T-helper 2 cell treated with Interferon-gamma antibody and Interleukin-4, amounts not matched to agents 5 μg/mL and 100 μg/mL, for 36 hours (primary cell): ENCODE results near the gene ATRNL1.
"Not testable (repeated sequence)": the region's sequence is repeated elsewhere in the genome, so short reads cannot be mapped to it uniquely, and the experiment has no call there.

Experiments used
- DNase-seq: peaks from one replicate; pipeline ENCODE4 v3.0.0; 2021; ENCODE audit warnings: low spot score
- H3K27ac Mint-ChIP-seq: one replicate; pipeline ENCODE4 v1.8.0; 2021; ENCODE audit warnings: mild to moderate bottlenecking, mixed read lengths
- H3K27me3 Mint-ChIP-seq: one replicate; pipeline ENCODE4 v1.8.0; 2021; ENCODE audit warnings: low read depth, mixed read lengths
- H3K36me3 Mint-ChIP-seq: one replicate; pipeline ENCODE4 v1.8.0; 2021; ENCODE audit warnings: low read depth, mixed read lengths
- H3K4me1 Mint-ChIP-seq: one replicate; pipeline ENCODE4 v1.8.0; 2021; ENCODE audit warnings: low read depth, mixed read lengths
- H3K4me3 Mint-ChIP-seq: one replicate; pipeline ENCODE4 v1.8.0; 2022; ENCODE audit warnings: mild to moderate bottlenecking, moderate library complexity, mixed read lengths
- H3K9me3 Mint-ChIP-seq: one replicate; pipeline ENCODE4 v1.8.0; 2021; ENCODE audit warnings: mixed read lengths

The ATRNL1 gene

DNA sequence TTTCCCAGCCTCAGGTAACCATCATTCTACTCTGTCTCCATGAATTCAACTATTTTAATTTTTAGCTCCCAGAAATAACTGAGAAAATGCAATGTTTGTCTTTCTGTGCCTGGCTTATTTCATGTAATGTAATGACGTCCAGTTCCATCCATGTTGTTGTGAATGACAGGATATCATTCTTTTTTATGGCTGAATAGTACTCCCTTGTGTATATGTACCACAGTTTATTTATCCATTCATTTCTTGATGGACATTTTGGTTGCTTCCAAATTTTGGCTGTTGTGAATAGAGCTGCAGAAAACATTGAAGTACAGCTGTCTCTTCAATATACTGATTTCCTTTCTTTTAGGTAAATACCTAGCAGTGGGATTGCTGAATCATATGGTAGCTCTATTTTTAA is 10.5 kb downstream of the ATRNL1 start:
- no peak for DNase-seq
- H3K4me3 Mint-ChIP-seq = no peak overlapping the region
- no peaks in the 10 kb centered on the region for H3K36me3 Mint-ChIP-seq
- peaks cover 21% of the 10 kb centered on the region for H3K9me3 Mint-ChIP-seq
- H3K27me3 Mint-ChIP-seq = peaks cover 14% of the 10 kb centered on the region
- no peaks in the 10 kb centered on the region for H3K4me1 Mint-ChIP-seq
- no peak overlapping the region for H3K27ac Mint-ChIP-seq

DNA sequence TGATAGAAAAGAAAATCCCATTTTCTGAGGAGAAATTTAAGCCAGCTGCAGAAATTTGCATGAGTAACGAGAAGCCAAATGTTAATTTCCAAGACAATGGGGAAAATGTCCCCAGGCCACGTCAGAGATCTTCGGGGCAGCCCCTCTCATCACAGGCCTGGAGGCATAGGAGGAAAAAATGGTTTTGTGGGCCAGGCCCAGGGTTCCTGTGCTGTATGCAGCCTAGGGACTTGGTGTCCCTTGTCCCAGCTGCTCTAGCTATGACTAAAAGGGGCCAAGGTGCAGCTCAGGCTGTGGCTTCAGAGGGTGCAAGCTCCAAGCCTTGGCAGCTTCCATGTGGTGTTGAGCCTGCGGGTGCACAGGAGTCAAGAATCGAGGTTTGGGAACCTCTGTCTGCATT is 12.2 kb downstream of the ATRNL1 start:
- not testable (repeated sequence) for H3K4me1 Mint-ChIP-seq, DNase-seq, H3K27ac Mint-ChIP-seq, H3K4me3 Mint-ChIP-seq, H3K27me3 Mint-ChIP-seq, H3K36me3 Mint-ChIP-seq
- H3K9me3 Mint-ChIP-seq = peaks cover 21% of the 10 kb centered on the region

DNA sequence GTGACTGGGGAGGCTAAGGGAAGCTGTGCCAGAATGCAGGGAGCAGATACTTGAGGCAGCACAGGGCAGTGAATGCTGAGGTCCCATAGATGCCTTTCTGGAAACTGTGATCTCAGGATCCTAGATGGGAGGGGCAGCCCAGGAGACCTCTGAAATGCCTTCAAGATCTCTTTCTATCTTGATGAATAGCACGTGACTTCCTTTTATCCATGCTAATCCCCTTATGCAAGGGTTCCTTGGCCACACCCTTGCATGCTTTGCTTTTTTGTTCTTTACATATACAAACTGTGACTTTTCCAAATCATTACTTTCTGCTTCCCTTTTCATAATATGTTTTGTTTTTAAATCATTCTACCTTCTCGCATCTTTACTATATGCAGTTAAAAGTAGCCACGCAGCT is 14.7 kb downstream of the ATRNL1 start:
- H3K27me3 Mint-ChIP-seq = peaks cover 2% of the 10 kb centered on the region
- no peaks in the 10 kb centered on the region for H3K36me3 Mint-ChIP-seq
- no peak overlapping the region for H3K27ac Mint-ChIP-seq
- no peaks in the 10 kb centered on the region for H3K4me1 Mint-ChIP-seq
- no peak for DNase-seq
- peaks cover 21% of the 10 kb centered on the region for H3K9me3 Mint-ChIP-seq
- H3K4me3 Mint-ChIP-seq = no peak overlapping the region

- no peak for DNase-seq
- Mint-ChIP-seq H3K4me1 (no peaks in the 10 kb centered on the region), H3K36me3 (no peaks in the 10 kb centered on the region)
Observed at GRCh38 chr10:115117301-115117700, 24.1 kb downstream of the ATRNL1 start.

GRCh38 chr10:115118346-115118745 is 25.2 kb downstream of the ATRNL1 start:
- peaks cover 18% of the 10 kb centered on the region for H3K27me3 Mint-ChIP-seq
- no peaks in the 10 kb centered on the region for H3K36me3 Mint-ChIP-seq

More at GRCh38 chr10:115117301-115117700, 24.1 kb downstream of the ATRNL1 start:
- peaks cover 18% of the 10 kb centered on the region for H3K27me3 Mint-ChIP-seq
- no peak overlapping the region for H3K4me3 Mint-ChIP-seq
- H3K9me3 Mint-ChIP-seq = no peaks in the 10 kb centered on the region
- H3K27ac Mint-ChIP-seq = no peak overlapping the region

DNA sequence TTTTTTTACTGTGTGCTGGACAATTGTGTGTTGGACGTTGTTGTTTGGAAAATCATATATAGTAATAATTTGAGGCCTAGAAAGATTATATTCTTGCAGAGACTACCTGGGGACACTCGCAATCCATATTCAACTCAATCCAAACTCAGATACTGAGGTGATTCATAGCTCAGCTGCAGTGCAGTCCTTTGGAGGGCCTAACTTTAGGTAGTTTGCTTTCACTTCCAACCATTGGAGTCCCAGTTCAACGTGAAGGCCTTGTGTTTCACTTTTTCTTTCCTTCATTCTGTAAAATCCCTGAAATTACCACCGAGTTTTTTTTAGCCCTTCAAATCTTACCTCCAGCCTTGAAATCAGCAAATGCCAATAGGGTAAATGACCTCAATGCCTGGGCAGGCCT is 32.3 kb downstream of the ATRNL1 start:
- no peak overlapping the region for H3K27ac Mint-ChIP-seq
- no peaks in the 10 kb centered on the region for H3K9me3 Mint-ChIP-seq
- H3K4me1 Mint-ChIP-seq = no peaks in the 10 kb centered on the region
- H3K4me3 Mint-ChIP-seq = no peak overlapping the region
- DNase-seq = no peak
- H3K36me3 Mint-ChIP-seq = no peaks in the 10 kb centered on the region
- no peaks in the 10 kb centered on the region for H3K27me3 Mint-ChIP-seq

More at GRCh38 chr10:115118346-115118745, 25.2 kb downstream of the ATRNL1 start:
- Mint-ChIP-seq H3K4me3 (no peak overlapping the region), H3K4me1 (no peaks in the 10 kb centered on the region), H3K27ac (no peak overlapping the region), H3K9me3 (no peaks in the 10 kb centered on the region)
- DNase-seq = no peak

GRCh38 chr10:115129752-115130151 is 36.6 kb downstream of the ATRNL1 start:
- Mint-ChIP-seq H3K27ac (no peak overlapping the region), H3K4me1 (no peaks in the 10 kb centered on the region), H3K36me3 (no peaks in the 10 kb centered on the region), H3K9me3 (no peaks in the 10 kb centered on the region), H3K27me3 (no peaks in the 10 kb centered on the region), H3K4me3 (no peak overlapping the region)
- DNase-seq = no peak

- DNase-seq = no peak
- Mint-ChIP-seq H3K27me3 (no peaks in the 10 kb centered on the region), H3K4me3 (no peak overlapping the region), H3K36me3 (no peaks in the 10 kb centered on the region), H3K4me1 (no peaks in the 10 kb centered on the region), H3K9me3 (no peaks in the 10 kb centered on the region), H3K27ac (no peak overlapping the region)
Observed at GRCh38 chr10:115136616-115137015, 43.5 kb downstream of the ATRNL1 start.

DNA sequence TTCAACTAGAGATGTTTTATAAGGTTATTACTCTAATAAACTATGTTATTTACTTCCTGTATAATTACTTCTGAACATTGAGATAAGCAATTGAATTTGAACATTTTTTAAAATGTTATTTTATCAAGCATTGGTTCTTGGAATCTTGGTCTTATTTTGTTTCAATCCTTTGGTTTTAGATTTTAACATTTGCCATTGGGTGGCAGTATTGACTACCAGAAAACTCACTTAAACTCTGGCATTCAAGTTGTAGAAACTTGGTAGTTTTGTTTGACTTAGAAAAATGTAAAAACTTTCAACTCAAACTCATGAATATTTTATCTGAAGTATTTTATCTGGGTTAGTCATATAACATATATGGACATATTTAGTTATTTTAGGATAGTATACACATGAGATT is 48.1 kb downstream of the ATRNL1 start:
- H3K27me3 Mint-ChIP-seq = no peaks in the 10 kb centered on the region
- H3K4me3 Mint-ChIP-seq = no peak overlapping the region
- no peaks in the 10 kb centered on the region for H3K9me3 Mint-ChIP-seq
- no peaks in the 10 kb centered on the region for H3K4me1 Mint-ChIP-seq
- DNase-seq = no peak
- no peak overlapping the region for H3K27ac Mint-ChIP-seq
- H3K36me3 Mint-ChIP-seq = no peaks in the 10 kb centered on the region

GRCh38 chr10:115157357-115157756 is 64.2 kb downstream of the ATRNL1 start:
- H3K4me1 Mint-ChIP-seq = no peaks in the 10 kb centered on the region
- DNase-seq = no peak
- no peak overlapping the region for H3K4me3 Mint-ChIP-seq
- no peaks in the 10 kb centered on the region for H3K9me3 Mint-ChIP-seq
- H3K36me3 Mint-ChIP-seq = no peaks in the 10 kb centered on the region
- no peak overlapping the region for H3K27ac Mint-ChIP-seq
- no peaks in the 10 kb centered on the region for H3K27me3 Mint-ChIP-seq

GRCh38 chr10:115163129-115163528 is 70.0 kb downstream of the ATRNL1 start:
- Mint-ChIP-seq H3K27me3 (no peaks in the 10 kb centered on the region), H3K9me3 (no peaks in the 10 kb centered on the region), H3K27ac (no peak overlapping the region), H3K4me3 (no peak overlapping the region), H3K36me3 (no peaks in the 10 kb centered on the region), H3K4me1 (no peaks in the 10 kb centered on the region)
- no peak for DNase-seq

- Mint-ChIP-seq H3K4me1 (no peaks in the 10 kb centered on the region), H3K27me3 (no peaks in the 10 kb centered on the region), H3K36me3 (no peaks in the 10 kb centered on the region), H3K9me3 (no peaks in the 10 kb centered on the region), H3K27ac (no peak overlapping the region), H3K4me3 (no peak overlapping the region)
- no peak for DNase-seq
Observed at GRCh38 chr10:115164220-115164619, 71.1 kb downstream of the ATRNL1 start.

DNA sequence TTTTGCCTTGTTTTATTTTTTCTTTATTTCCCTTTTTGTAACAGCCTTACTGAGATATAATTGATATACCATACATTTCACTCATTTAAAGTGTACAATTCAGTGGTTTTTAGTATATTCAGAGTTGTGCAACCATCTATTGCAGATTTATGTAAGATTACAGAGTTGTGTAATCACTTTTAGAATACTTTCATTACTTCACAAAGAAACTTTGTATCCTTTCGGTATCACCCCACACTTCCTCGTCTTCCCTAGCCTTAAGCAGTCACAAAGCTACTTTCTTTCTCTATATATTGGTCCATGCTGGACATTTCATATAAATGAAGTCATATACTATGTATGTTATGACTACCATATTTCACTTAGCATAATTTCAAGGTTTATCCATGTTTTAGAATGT is 74.6 kb downstream of the ATRNL1 start:
- H3K27ac Mint-ChIP-seq = no peak overlapping the region
- H3K27me3 Mint-ChIP-seq = no peaks in the 10 kb centered on the region
- H3K4me3 Mint-ChIP-seq = no peak overlapping the region
- no peaks in the 10 kb centered on the region for H3K36me3 Mint-ChIP-seq
- DNase-seq = no peak
- no peaks in the 10 kb centered on the region for H3K9me3 Mint-ChIP-seq
- no peaks in the 10 kb centered on the region for H3K4me1 Mint-ChIP-seq

DNA sequence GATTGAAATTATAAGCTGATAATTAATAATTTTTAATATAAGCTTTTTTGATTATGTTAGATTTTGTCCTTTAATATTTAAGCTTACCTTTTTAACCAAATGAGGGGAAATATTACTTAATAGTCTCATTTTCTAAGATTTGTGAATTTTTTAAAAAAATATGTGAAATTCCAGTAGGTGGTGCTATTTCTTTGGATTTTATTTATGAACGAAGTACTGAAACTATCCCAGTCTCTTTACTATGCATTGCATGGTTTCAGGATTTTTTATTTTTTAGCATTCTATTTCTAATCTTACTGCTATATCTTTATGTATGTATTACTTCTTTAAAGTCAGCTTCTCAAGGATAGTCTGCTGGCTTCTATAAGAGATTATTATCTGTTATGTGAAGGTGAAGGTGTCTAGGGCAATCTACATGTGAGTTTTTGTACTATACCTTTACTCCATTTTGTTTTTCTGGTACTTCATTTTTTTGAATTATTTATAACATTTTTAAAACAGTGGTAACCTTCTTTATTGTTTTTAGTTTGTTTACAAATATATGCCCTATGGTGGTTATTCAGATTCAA is 78.3 kb downstream of the ATRNL1 start:
- H3K27ac Mint-ChIP-seq = no peak overlapping the region
- H3K36me3 Mint-ChIP-seq = no peaks in the 10 kb centered on the region
- no peaks in the 10 kb centered on the region for H3K9me3 Mint-ChIP-seq
- DNase-seq = no peak
- H3K4me3 Mint-ChIP-seq = no peak overlapping the region
- H3K27me3 Mint-ChIP-seq = no peaks in the 10 kb centered on the region
- no peaks in the 10 kb centered on the region for H3K4me1 Mint-ChIP-seq

GRCh38 chr10:115173915-115174443 is 80.8 kb downstream of the ATRNL1 start:
- H3K36me3 Mint-ChIP-seq = no peaks in the 10 kb centered on the region
- no peaks in the 10 kb centered on the region for H3K9me3 Mint-ChIP-seq
- no peaks in the 10 kb centered on the region for H3K27me3 Mint-ChIP-seq
- H3K4me1 Mint-ChIP-seq = no peaks in the 10 kb centered on the region
- DNase-seq = no peak
- H3K4me3 Mint-ChIP-seq = no peak overlapping the region
- H3K27ac Mint-ChIP-seq = no peak overlapping the region
